ENCODE measurements around the gene ATG9B. TPM values are rescaled to one million over a fixed set of nuclear protein-coding genes. Genes with fewer than 3 reads are reported as not detected.

Gene ATG9B
- total and polyA plus RNA-seq, 4 donors: 0.78 to 2.8 (median 1.5) TPM

DNA sequence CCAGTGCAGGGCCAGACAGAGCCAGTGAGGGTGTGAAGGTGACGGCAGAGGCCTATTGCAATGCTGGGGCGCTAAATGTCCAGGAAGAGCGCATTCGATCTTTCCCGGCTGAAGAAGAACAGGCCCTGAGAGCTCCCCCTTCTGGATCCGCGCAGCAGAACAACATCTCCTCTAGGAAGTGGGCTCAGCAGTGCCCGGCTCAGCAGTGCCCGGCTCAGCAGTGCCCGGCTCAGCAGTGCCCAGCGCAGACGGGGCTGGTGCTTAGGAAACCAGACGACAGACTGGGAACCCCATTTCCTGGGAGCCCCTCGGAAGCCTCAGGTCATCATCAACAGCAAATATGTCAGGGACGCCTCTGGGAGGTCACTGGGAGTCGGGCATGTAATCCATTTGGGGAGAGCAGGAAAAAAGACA is 38.2 kb downstream of the ATG9B start:
- peak; percentile 41 for TF ChIP-seq CTCF (IDR thresholded peaks at IDR 0.05; ENCODE audit: control extremely low read depth, extremely low read depth)
- Histone ChIP-seq H3K9me3 (ENCODE audit: control insufficient read depth in 4 of 4, insufficient read depth in 3 of 4, low read length in 3 of 4) (peaks cover 0 to 8% (median 0%) of the 10 kb centered on the region in 4 donors), H3K36me3 (ENCODE audit: control insufficient read depth in 4 of 4, insufficient read depth in 4 of 4, low read length in 4 of 4) (no peaks in the 10 kb centered on the region), H3K9ac (ENCODE audit: insufficient read depth in 1 of 2, low read length in 2 of 2) (no peak overlapping the region), H3K27me3 (ENCODE audit: control insufficient read depth in 3 of 3, insufficient read depth in 3 of 3, low read length in 2 of 3) (peaks cover 0 to 16% (median 3%) of the 10 kb centered on the region in 3 donors), H3K27ac (ENCODE audit: low read depth in 1 of 2, low read length in 1 of 2) (no peak overlapping the region), H3K4me3 (no peak overlapping the region), H3K4me1 (ENCODE audit: control insufficient read depth in 5 of 5, insufficient read depth in 5 of 5, low read length in 5 of 5) (peaks cover 0 to 18% (median 10%) of the 10 kb centered on the region in 5 donors)
- ATAC-seq (ENCODE audit: insufficient read depth, low FRiP score) (peak; percentile 65), DNase-seq (peak; percentile 65 to 68 (median 65))
- WGBS, 2 donors: 9 to 11% methylated on average over 16 of the region's 16 CpGs

DNA sequence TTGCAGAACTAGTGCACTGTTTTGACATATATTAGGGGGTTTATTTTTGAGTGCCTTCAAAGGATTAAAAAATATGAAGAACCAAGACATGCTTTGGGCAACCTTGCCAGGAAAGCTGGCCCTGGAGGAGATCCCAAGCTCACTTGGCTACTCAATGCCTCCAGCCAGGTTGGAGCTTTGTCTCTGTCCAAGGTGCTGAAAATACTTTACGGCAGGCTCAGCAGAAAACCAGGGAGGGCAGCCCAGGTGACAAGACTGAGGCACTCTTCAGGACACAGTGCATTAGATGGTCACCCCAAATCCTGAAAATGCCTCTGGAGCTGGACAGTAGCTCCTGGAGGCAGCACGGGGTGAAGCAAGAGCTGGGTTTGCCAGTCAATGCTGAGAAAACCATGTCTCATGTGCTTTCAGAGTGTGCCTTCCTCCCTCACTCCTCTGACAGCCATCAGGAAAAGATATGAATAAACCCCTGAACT is 40.4 kb downstream of the ATG9B start:
- H3K4me1 ChIP-seq (ENCODE audit: control insufficient read depth in 5 of 5, insufficient read depth in 5 of 5, low read length in 5 of 5): peaks cover 0 to 25% (median 7%) of the 10 kb centered on the region in 5 donors
- no peak for TF ChIP-seq CTCF (IDR thresholded peaks at IDR 0.05; ENCODE audit: control extremely low read depth, extremely low read depth)
- no peaks in the 10 kb centered on the region for H3K36me3 ChIP-seq (ENCODE audit: control insufficient read depth in 4 of 4, insufficient read depth in 4 of 4, low read length in 4 of 4)
- H3K9ac ChIP-seq (ENCODE audit: insufficient read depth in 1 of 2, low read length in 2 of 2): no peak overlapping the region
- ATAC-seq (ENCODE audit: insufficient read depth, low FRiP score): no peak
- peaks cover 0 to 22% (median 6%) of the 10 kb centered on the region in 3 donors for H3K27me3 ChIP-seq (ENCODE audit: control insufficient read depth in 3 of 3, insufficient read depth in 3 of 3, low read length in 2 of 3)
- 2 to 6% methylated on average over 2 of the region's 2 CpGs for WGBS, 2 donors
- no peak overlapping the region for H3K4me3 ChIP-seq
- DNase-seq: peak in 2 of 3 donors; percentile 72 to 76
- no peaks in the 10 kb centered on the region for H3K9me3 ChIP-seq (ENCODE audit: control insufficient read depth in 4 of 4, insufficient read depth in 3 of 4, low read length in 3 of 4)
- no peak overlapping the region for H3K27ac ChIP-seq (ENCODE audit: low read depth in 1 of 2, low read length in 1 of 2)

DNA sequence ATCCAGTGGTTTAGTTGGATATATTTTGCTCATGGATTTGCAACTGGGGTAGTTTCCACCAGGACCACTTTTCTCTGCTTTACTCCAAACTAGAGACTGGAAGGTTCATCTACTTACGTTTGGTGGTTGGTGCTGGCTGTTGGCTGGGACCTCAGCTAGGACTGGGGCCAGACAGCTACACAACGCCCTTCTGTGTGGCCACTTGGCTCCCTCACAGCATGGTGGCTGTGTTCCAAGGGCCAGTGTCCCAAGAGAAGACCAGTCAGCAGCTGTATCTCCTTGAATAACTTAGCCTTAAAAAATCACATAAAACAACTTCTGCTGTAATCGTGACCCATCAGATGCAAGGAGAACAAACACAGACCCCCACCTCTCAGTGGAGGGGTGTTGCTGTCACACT is 41.9 kb downstream of the ATG9B start:
- Histone ChIP-seq H3K4me3 (no peak overlapping the region), H3K9ac (ENCODE audit: insufficient read depth in 1 of 2, low read length in 2 of 2) (no peak overlapping the region), H3K27ac (ENCODE audit: low read depth in 1 of 2, low read length in 1 of 2) (no peak overlapping the region), H3K27me3 (ENCODE audit: control insufficient read depth in 3 of 3, insufficient read depth in 3 of 3, low read length in 2 of 3) (peaks cover under 1 to 18% (median 6%) of the 10 kb centered on the region in 3 donors), H3K4me1 (ENCODE audit: control insufficient read depth in 5 of 5, insufficient read depth in 5 of 5, low read length in 5 of 5) (peaks cover 0 to 24% (median 3%) of the 10 kb centered on the region in 5 donors), H3K36me3 (ENCODE audit: control insufficient read depth in 4 of 4, insufficient read depth in 4 of 4, low read length in 4 of 4) (no peaks in the 10 kb centered on the region), H3K9me3 (ENCODE audit: control insufficient read depth in 4 of 4, insufficient read depth in 3 of 4, low read length in 3 of 4) (no peaks in the 10 kb centered on the region)
- no peak for ATAC-seq (ENCODE audit: insufficient read depth, low FRiP score)
- WGBS, 2 donors: 39 to 44% methylated on average over 3 of the region's 3 CpGs
- DNase-seq: peak in 2 of 3 donors; percentile 51 to 55
- TF ChIP-seq CTCF (IDR thresholded peaks at IDR 0.05; ENCODE audit: control extremely low read depth, extremely low read depth): no peak

DNA sequence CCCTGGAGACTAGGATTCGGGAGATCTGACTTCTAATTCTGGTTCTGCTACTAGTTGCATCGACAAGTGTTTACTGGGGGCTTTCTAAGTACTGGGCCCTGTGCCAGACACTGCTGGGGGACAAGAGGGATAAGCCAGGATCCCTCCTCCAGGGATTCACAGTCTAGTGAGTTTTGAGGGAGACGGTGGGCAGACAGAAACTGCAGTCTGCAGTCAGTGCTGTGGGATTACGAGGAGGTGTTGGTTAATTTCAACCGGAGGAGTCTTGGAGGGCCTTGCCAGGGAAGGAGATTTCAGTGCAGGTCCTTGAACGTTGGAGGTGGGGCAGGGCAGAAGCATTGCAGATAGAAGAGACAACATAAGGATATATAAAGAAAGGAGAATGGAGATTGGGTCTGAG is 42.6 kb downstream of the ATG9B start:
- peaks cover 0 to 31% (median 8%) of the 10 kb centered on the region in 5 donors for H3K4me1 ChIP-seq (ENCODE audit: control insufficient read depth in 5 of 5, insufficient read depth in 5 of 5, low read length in 5 of 5)
- H3K36me3 ChIP-seq (ENCODE audit: control insufficient read depth in 4 of 4, insufficient read depth in 4 of 4, low read length in 4 of 4): no peaks in the 10 kb centered on the region
- ATAC-seq (ENCODE audit: insufficient read depth, low FRiP score): no peak
- no peak for TF ChIP-seq CTCF (IDR thresholded peaks at IDR 0.05; ENCODE audit: control extremely low read depth, extremely low read depth)
- H3K27ac ChIP-seq (ENCODE audit: low read depth in 1 of 2, low read length in 1 of 2): no peak overlapping the region
- peaks cover 0 to 3% (median 0%) of the 10 kb centered on the region in 4 donors for H3K9me3 ChIP-seq (ENCODE audit: control insufficient read depth in 4 of 4, insufficient read depth in 3 of 4, low read length in 3 of 4)
- 61 to 69% methylated on average over 6 of the region's 6 CpGs for WGBS, 2 donors
- DNase-seq: no peak
- no peak overlapping the region for H3K4me3 ChIP-seq
- no peak overlapping the region for H3K9ac ChIP-seq (ENCODE audit: insufficient read depth in 1 of 2, low read length in 2 of 2)
- H3K27me3 ChIP-seq (ENCODE audit: control insufficient read depth in 3 of 3, insufficient read depth in 3 of 3, low read length in 2 of 3): peaks cover 3 to 25% (median 6%) of the 10 kb centered on the region in 3 donors
